K562 (cell line): Measurements from ENCODE around the gene PCCA.

Experiments used
- CBX3 ChIP-seq, 2 experiments: IDR thresholded peaks; 1 replicate in 1 of 2; 2 replicates in 1 of 2; pipeline ENCODE4 v1.6.1; 2012; ENCODE audit warnings: inconsistent platforms in 2 of 2, low read length in 2 of 2, borderline replicate concordance in 1 of 2, control low read depth in 1 of 2
- GATA2 ChIP-seq: sonication (generic); formaldehyde crosslinking; IDR thresholded peaks from 2 replicates; pipeline ENCODE4 v1.4.0; 2020; ENCODE audit warnings: mild to moderate bottlenecking, missing genetic modification reagents
- POLR3A ChIP-seq: IDR thresholded peaks from 2 replicates; pipeline ENCODE4 v1.6.1; 2011; ENCODE audit warnings: borderline replicate concordance, mild to moderate bottlenecking, moderate library complexity; ENCODE audit not compliant: insufficient read length, insufficient read depth; ENCODE audit errors: extremely low read depth
- SMC3 ChIP-seq: conservative IDR thresholded peaks from 2 replicates; pipeline ENCODE4 v1.6.1; 2011; ENCODE audit warnings: low read depth, low read length, improper control_type of control experiment; ENCODE audit not compliant: insufficient read depth
- ZKSCAN3 ChIP-seq: fragments of 250-450 bp; sonication (Bioruptor Pico); IDR thresholded peaks from 2 replicates; pipeline ENCODE4 v1.4.0; 2020

DNA sequence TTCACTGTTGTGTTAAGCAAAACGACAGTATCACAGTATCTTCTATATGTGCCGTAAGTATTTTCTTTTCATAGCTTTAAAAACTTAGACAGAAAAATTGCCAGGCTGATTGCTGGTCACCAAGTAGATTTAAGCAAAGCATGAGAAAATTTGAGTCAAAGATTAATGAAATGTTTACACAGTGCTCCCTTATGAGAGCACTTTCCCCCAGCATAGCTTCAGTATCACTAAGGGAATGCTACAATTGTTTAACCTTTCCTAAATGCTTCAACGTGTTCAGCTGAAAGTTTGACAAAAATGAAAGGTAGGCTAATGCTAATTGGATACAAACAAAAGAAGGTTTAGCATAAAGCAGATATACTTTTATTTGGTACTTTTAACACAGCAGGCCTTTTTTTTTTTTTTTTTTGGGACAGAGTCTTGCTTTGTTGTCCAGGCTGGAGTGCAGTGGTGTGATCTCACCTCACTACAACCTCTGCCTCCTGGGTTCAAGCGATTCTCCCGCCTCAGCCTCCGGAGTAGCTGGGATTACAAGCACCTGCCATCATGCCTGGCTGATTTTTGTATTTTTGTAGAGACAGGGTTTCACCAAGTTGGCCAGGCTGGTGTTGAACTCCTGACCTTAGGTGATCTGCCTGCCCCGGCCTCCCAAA, 23.4 kb downstream of the PCCA start:
- TF ChIP-seq GATA2 (CRISPR knock-in tag) (no peak), ZKSCAN3 (CRISPR knock-in tag) (no peak), CBX3 (IDR thresholded peaks at IDR 0.05; ENCODE audit: borderline replicate concordance in 1 of 2, low read length in 2 of 2) (no peak), POLR3A (no peak), SMC3 (no peak)
